ENCODE data around the gene OSBPL6.

- no peak for TF ChIP-seq POLR2A (IDR thresholded peaks at IDR 0.05)
- no peak for TF ChIP-seq POLR2AphosphoS5 (IDR thresholded peaks at IDR 0.05)
Observed at GRCh38 chr2:178270338-178270737, 76.0 kb downstream of the OSBPL6 start.
